Activated B cell treated with CpG ODN at 0.5 μM for 24 hours (primary cell): ENCODE results near the gene PIGO. TPM values are rescaled to one million over a fixed set of nuclear protein-coding genes. Genes with fewer than 3 reads are reported as not detected.
A peak's percentile ranks its signal among the peaks of the same experiment; 100 is the strongest.

Experiments used
- ATAC-seq: fragments of 200-7000 bp; cut with Tn5 transposase; one replicate; pipeline ENCODE4 v1.10.0; 2021; ENCODE audit warnings: low read depth, mild to moderate bottlenecking, moderate library complexity
- CTCF ChIA-PET: fragments of 350-600 bp; sonication (Branson Sonifier 250); formaldehyde crosslinking; loops from one replicate; lab custom pipeline; 2021; ENCODE audit warnings: antibody characterized with exemption; lab: Charles Lee
- POLR2A ChIA-PET: fragments of 350-600 bp; sonication (Branson Sonifier 250); formaldehyde crosslinking; loops from one replicate; lab custom pipeline; 2021; ENCODE audit warnings: antibody characterized with exemption; lab: Charles Lee
- DNase-seq: peaks from one replicate; pipeline ENCODE4 v3.0.0; 2022
- H3K27ac Mint-ChIP-seq: one replicate; pipeline ENCODE4 v1.8.0; 2020; ENCODE audit warnings: mixed read lengths
- H3K27me3 Mint-ChIP-seq: one replicate; pipeline ENCODE4 v1.8.0; 2021; ENCODE audit warnings: mixed read lengths
- H3K36me3 Mint-ChIP-seq: one replicate; pipeline ENCODE4 v1.8.0; 2021; ENCODE audit warnings: low read depth, mixed read lengths
- H3K4me1 Mint-ChIP-seq: one replicate; pipeline ENCODE4 v1.8.0; 2021; ENCODE audit warnings: mixed read lengths
- H3K4me3 Mint-ChIP-seq: one replicate; pipeline ENCODE4 v1.8.0; 2020; ENCODE audit warnings: mild to moderate bottlenecking, mixed read lengths
- H3K9me3 Mint-ChIP-seq: one replicate; pipeline ENCODE4 v1.8.0; 2020; ENCODE audit warnings: mixed read lengths
- CTCF ChIP-seq: fragments of 200-600 bp; IDR thresholded peaks from one replicate; pipeline ENCODE4 v1.8.0; 2022; ENCODE audit warnings: antibody characterized with exemption, mild to moderate bottlenecking
- intact Hi-C: fragments of 100-400 bp; cut with micrococcal nuclease; formaldehyde crosslinking; loops from one replicate; pipeline ENCODE4 v1.15.1; 2024
- total RNA-seq: library from RNA; stranded (reverse); gene quantifications from 2 replicates; pipeline ENCODE4 v1.2.3, GENCODE V29; 2022

The PIGO gene
- total RNA-seq, 1 donor from 2014 or later = 34.1 TPM

GRCh38 chr9:35091536-35091935, 4.9 kb downstream of the PIGO start:
- intact Hi-C loops = no loop called here
- DNase-seq (no peak), ATAC-seq (no peak)
- Mint-ChIP-seq H3K27ac (no peak overlapping the region), H3K9me3 (no peaks in the 10 kb centered on the region), H3K4me3 (no peak overlapping the region), H3K27me3 (no peaks in the 10 kb centered on the region), H3K4me1 (peaks cover 21% of the 10 kb centered on the region), H3K36me3 (peaks cover 80% of the 10 kb centered on the region)
- ChIA-PET CTCF (interaction anchor here (1.0 kb wide), 1 partner anchor 192 kb away, joined by 3 read pairs; no protein-coding TSS in a partner anchor), POLR2A (interaction anchor here (0.7 to 2.5 kb wide), 5 partner anchors 11 to 20 kb away, joined by 3 to 13 read pairs (median 4); partner anchors contain the start of genes FANCG and STOML2)
- no peak for TF ChIP-seq CTCF

- Mint-ChIP-seq H3K27me3 (no peaks in the 10 kb centered on the region), H3K9me3 (no peaks in the 10 kb centered on the region), H3K36me3 (peaks cover 75% of the 10 kb centered on the region), H3K4me3 (no peak overlapping the region), H3K4me1 (peaks cover 4% of the 10 kb centered on the region), H3K27ac (no peak overlapping the region)
- TF ChIP-seq CTCF = no peak
- ChIA-PET POLR2A (no interaction called here), CTCF (no interaction called here)
- intact Hi-C loops = no loop called here
- DNase-seq = no peak
- no peak for ATAC-seq
Observed at GRCh38 chr9:35089434-35089833, 7.0 kb downstream of the PIGO start.

GRCh38 chr9:35085078-35085477, 11.3 kb downstream of the PIGO start:
- ATAC-seq = no peak
- no peak for TF ChIP-seq CTCF
- H3K4me1 Mint-ChIP-seq = peaks cover 3% of the 10 kb centered on the region
- peaks cover 41% of the 10 kb centered on the region for H3K36me3 Mint-ChIP-seq
- no peaks in the 10 kb centered on the region for H3K27me3 Mint-ChIP-seq
- no peak for DNase-seq
- CTCF ChIA-PET = no interaction called here
- no peaks in the 10 kb centered on the region for H3K9me3 Mint-ChIP-seq
- POLR2A ChIA-PET = no interaction called here
- no peak overlapping the region for H3K27ac Mint-ChIP-seq
- no peak overlapping the region for H3K4me3 Mint-ChIP-seq
- intact Hi-C loops = no loop called here

GRCh38 chr9:35079426-35080341, 16.7 kb downstream of the PIGO start, which contains the start of gene FANCG:
FANCG (minus strand) TSS chr9:35079942; CDS start chr9:35079524, 418 bp downstream.
- intact Hi-C loops = loop anchor here (1.0 kb wide), 6 partner anchors 7 to 90 kb away; partner anchors contain the start of genes DNAJB5, PIGO, STOML2 and VCP
- peaks cover 22% of the 10 kb centered on the region for H3K4me1 Mint-ChIP-seq
- DNase-seq (peak; percentile 80), ATAC-seq (peak; percentile 92)
- ChIA-PET CTCF (interaction anchor here (0.6 to 2.2 kb wide), 11 partner anchors 9 to 532 kb away, joined by 3 to 11 read pairs (median 3); partner anchors contain the start of gene PIGO), POLR2A (interaction anchor here (0.6 to 3.4 kb wide), 16 partner anchors 8 to 1949 kb away, joined by 3 to 43 read pairs (median 12); partner anchors contain the start of genes ATOSB, PIGO and STOML2)
- H3K27ac Mint-ChIP-seq = peak within 1 kb of the TSS; percentile 74
- no peaks in the 10 kb centered on the region for H3K9me3 Mint-ChIP-seq
- no peak for TF ChIP-seq CTCF
- peaks cover 9% of the 10 kb centered on the region for H3K36me3 Mint-ChIP-seq
- peak within 1 kb of the TSS; percentile 88 for H3K4me3 Mint-ChIP-seq
- H3K27me3 Mint-ChIP-seq = no peaks in the 10 kb centered on the region

- Mint-ChIP-seq H3K27ac (peak overlapping the region; percentile 74), H3K9me3 (no peaks in the 10 kb centered on the region), H3K36me3 (peaks cover 14% of the 10 kb centered on the region), H3K4me1 (peaks cover 22% of the 10 kb centered on the region), H3K4me3 (peak overlapping the region; percentile 88), H3K27me3 (no peaks in the 10 kb centered on the region)
- intact Hi-C loops = loop anchor here (1.0 kb wide), 1 partner anchor 90 kb away; the partner anchor contains the start of gene DNAJB5
- CTCF ChIA-PET = interaction anchor here (1.0 to 2.2 kb wide), 5 partner anchors 8 to 532 kb away, joined by 3 to 11 read pairs (median 4); no protein-coding TSS in a partner anchor
- ATAC-seq = no peak
- no peak for DNase-seq
- no peak for TF ChIP-seq CTCF
- POLR2A ChIA-PET = interaction anchor here (1.1 to 3.4 kb wide), 11 partner anchors 12 to 179 kb away, joined by 3 to 37 read pairs (median 13); partner anchors contain the start of genes ATOSB, PIGO and STOML2
Observed at GRCh38 chr9:35079041-35079425, 17.4 kb downstream of the PIGO start.
